ENCODE results near the gene EMID1. TPM values are rescaled to one million over a fixed set of nuclear protein-coding genes. Genes with fewer than 3 reads are reported as not detected.

Gene EMID1
- total RNA-seq, 1 donor: under 0.01 TPM

DNA sequence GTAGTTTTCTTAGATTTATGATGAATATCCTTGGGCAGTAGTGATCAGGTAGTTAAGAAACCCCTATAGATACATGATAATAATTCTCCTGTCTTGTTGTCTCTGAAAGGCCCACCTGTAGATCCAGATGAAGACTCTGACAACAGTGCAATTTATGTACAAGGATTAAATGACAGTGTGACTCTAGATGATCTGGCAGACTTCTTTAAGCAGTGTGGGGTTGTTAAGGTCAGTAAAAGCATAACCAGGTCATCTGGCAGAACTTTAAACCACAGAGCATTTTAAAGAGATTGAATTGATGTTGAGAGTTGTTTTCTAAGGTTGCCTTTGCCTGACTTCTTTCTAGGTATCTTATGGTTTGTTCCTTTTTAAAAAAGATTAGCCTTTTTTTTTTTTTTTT, 86.7 kb downstream of the EMID1 start:
- no peak for DNase-seq (ENCODE audit: low read depth)

DNA sequence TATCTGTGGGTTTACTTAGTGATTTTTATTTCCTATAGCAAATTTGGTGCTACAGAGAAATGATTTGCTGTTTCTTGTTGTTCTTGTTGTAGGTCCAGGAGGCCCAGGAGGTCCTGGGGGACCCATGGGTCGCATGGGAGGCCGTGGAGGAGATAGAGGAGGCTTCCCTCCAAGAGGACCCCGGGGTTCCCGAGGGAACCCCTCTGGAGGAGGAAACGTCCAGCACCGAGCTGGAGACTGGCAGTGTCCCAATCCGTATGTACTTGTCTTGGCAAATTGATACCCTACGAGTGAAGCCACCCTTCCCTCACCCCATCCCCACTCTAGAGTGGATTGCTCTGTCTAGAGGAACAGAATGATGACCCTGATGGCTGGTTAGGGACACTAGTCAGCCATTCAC, 92.9 kb downstream of the EMID1 start:
- TF ChIP-seq, protein P1, sequence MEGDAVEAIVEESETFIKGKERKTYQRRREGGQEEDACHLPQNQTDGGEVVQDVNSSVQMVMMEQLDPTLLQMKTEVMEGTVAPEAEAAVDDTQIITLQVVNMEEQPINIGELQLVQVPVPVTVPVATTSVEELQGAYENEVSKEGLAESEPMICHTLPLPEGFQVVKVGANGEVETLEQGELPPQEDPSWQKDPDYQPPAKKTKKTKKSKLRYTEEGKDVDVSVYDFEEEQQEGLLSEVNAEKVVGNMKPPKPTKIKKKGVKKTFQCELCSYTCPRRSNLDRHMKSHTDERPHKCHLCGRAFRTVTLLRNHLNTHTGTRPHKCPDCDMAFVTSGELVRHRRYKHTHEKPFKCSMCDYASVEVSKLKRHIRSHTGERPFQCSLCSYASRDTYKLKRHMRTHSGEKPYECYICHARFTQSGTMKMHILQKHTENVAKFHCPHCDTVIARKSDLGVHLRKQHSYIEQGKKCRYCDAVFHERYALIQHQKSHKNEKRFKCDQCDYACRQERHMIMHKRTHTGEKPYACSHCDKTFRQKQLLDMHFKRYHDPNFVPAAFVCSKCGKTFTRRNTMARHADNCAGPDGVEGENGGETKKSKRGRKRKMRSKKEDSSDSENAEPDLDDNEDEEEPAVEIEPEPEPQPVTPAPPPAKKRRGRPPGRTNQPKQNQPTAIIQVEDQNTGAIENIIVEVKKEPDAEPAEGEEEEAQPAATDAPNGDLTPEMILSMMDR (IDR thresholded peaks at IDR 0.05; ENCODE audit: insufficient read depth, low read depth, low read length): no peak
- H3K4me3 ChIP-seq (ENCODE audit: low read depth, low read length): no peak overlapping the region
- no peak for DNase-seq (ENCODE audit: low read depth)

More for the DNA sequence above, 86.7 kb downstream of the EMID1 start:
- TF ChIP-seq, protein P1 (IDR thresholded peaks at IDR 0.05; ENCODE audit: insufficient read depth, low read depth, low read length): no peak
- H3K4me3 ChIP-seq (ENCODE audit: low read depth, low read length): no peak overlapping the region

DNA sequence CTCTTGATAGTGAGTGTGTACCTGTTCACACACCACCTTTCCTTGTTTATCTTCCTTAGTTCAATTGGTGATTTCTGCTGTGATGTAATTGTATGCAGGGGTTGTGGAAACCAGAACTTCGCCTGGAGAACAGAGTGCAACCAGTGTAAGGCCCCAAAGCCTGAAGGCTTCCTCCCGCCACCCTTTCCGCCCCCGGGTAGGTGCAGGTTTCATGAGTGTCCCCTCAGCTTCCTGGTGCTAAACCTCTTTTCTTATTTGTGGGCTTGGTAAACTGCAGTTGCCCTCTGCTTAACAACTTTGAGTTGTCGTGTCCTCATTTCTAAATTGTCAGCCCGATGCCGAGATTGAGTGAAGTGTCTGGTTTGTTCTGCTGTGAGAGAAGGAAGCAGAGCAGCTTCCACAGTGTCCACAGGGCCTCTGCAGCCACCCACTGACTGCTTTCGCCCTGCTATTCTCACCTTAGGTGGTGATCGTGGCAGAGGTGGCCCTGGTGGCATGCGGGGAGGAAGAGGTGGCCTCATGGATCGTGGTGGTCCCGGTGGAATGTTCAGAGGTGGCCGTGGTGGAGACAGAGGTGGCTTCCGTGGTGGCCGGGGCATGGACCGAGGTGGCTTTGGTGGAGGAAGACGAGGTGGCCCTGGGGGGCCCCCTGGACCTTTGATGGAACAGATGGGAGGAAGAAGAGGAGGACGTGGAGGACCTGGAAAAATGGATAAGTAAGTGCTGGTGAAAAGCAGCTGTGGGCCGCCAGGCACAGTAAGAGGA, 93.6 kb downstream of the EMID1 start:
- no peak for DNase-seq (ENCODE audit: low read depth)
- no peak overlapping the region for H3K4me3 ChIP-seq (ENCODE audit: low read depth, low read length)
- TF ChIP-seq, protein P1 (IDR thresholded peaks at IDR 0.05; ENCODE audit: insufficient read depth, low read depth, low read length): no peak

DNA sequence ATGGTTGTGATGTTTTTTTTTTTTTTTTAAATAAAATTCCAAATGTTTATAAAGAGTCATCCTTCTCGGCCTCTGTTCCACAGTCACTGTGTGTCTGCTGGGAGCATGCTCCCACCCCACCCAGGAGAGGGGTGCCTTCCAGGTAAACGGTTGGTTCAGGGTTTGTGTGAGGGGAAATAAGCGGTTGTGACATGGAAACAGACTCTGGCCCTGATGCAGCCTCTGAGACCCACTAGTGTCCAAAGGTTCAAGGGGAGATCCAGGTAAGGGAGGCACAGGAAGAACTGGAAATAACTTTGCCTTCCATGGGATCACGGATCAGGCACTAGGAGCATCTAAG, 94.7 kb downstream of the EMID1 start:
- DNase-seq (ENCODE audit: low read depth): no peak
- TF ChIP-seq, protein P1 (IDR thresholded peaks at IDR 0.05; ENCODE audit: insufficient read depth, low read depth, low read length): no peak
- H3K4me3 ChIP-seq (ENCODE audit: low read depth, low read length): no peak overlapping the region

DNA sequence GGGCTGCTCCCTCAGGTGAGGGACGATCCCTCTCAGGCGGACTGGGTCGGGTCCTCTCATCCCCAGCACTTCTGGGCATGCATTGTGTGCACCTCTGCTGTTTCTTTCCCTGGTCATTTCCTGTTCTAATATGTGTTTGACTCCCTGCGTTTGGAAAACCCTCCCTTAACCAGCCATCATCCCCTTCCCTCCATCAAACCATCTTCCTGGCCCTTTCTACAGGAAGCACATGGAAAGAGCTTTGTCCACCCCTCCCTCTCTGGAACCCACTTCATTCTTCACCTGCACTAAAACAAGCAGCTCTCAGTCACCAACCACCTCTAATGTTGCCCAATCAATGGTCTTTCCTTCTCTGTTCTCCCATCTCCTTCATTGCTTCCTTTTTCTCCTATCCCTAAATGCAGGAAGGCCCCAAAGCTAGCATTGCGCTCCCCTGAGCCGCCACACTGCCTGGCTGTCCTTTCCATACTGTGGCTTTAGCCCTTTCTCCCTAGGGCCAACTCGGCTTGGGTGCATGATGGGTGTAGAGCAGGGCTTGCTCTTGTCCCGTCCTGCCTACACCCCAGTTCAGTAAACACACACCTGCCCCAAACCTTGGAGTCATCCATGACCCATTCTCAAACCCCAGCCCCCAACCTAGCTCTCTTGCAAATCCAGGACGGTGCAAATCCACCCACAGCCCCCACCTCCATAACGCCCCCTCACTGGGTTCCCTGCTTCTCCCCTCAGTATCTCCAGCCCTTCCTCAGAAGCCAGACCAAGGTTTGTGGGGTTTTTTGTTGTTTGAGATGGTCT, 95.3 kb downstream of the EMID1 start:
- H3K4me3 ChIP-seq (ENCODE audit: low read depth, low read length): no peak overlapping the region
- TF ChIP-seq, protein P1 (IDR thresholded peaks at IDR 0.05; ENCODE audit: insufficient read depth, low read depth, low read length): no peak
- DNase-seq (ENCODE audit: low read depth): no peak

DNA sequence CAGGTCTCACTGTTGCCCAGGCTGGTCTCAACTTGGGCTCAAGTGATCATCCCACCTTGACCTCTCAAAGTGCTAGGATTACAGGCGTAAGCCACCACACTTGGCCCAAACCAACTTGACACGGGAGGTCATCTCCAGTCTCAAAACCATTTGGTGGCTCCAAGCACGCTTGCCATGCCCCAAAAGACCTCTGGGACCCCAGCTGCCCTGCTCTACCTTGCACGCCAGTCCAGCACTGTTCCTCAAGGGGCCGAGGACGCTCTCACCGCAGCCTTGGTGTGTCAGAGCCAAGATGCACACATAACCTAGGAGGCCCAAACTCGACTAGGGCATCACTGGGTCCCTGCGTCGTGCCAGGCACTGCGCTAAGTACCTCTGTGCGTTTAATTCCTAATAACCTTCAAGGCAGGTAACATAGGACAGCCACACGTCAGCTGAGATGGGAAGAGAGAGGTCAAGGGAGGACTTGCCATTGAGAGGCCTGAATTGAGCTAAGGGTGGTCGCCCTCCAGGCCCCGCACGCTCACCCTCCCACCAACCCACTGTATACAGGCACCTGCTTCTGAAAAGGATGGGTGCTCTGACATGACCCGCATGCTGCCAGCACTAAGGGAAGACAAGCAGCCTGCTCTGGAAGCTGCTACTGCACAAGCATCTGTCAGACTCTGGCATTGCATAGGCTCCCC, 96.2 kb downstream of the EMID1 start:
- DNase-seq (ENCODE audit: low read depth): no peak
- TF ChIP-seq, protein P1 (IDR thresholded peaks at IDR 0.05; ENCODE audit: insufficient read depth, low read depth, low read length): no peak
- H3K4me3 ChIP-seq (ENCODE audit: low read depth, low read length): no peak overlapping the region

Data from fibroblast of villous mesenchyme (primary cell).